ENCODE data around the gene FBN2. TPM values are rescaled to one million over a fixed set of nuclear protein-coding genes. Genes with fewer than 3 reads are reported as not detected.

The FBN2 gene
- total and polyA plus RNA-seq, 7 donors, result 0.23 to 2.0 (median 0.51) TPM; not detected in 1

DNA sequence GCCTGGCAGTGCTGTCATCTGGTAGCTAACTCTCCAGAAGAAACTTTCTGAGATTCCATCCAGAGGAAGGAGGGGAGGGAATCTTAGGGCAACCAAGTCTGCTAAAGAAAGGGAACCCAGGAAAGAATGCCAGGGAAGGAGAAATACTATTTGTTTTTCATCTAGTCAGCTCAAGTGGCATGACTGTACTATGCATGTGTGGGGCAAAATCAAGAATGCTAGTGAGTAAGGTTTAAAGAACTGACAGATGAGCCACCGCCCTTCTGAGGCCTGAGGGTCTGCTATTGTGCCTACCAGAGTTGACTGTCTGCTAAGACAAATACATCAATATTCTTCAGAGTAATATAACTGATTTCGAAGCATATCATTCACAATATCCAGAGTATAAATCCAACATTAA lies 250.3 kb downstream of the FBN2 start:
- Histone ChIP-seq H3K9me3 (no peaks in the 10 kb centered on the region), H3K4me1 (no peaks in the 10 kb centered on the region), H3K27ac (no peak overlapping the region), H3K36me3 (no peaks in the 10 kb centered on the region), H3K4me3 (no peak overlapping the region), H3K27me3 (no peaks in the 10 kb centered on the region)
- 67 to 78% methylated on average over 2 of the region's 2 CpGs for WGBS, 2 donors
- DNase-seq, result no peak
- intact Hi-C loops (cut with DNase I), result no loop called here
- no peak for TF ChIP-seq POLR2A (IDR thresholded peaks at IDR 0.05)
- TF ChIP-seq POLR2AphosphoS5 (IDR thresholded peaks at IDR 0.05), result no peak

DNA sequence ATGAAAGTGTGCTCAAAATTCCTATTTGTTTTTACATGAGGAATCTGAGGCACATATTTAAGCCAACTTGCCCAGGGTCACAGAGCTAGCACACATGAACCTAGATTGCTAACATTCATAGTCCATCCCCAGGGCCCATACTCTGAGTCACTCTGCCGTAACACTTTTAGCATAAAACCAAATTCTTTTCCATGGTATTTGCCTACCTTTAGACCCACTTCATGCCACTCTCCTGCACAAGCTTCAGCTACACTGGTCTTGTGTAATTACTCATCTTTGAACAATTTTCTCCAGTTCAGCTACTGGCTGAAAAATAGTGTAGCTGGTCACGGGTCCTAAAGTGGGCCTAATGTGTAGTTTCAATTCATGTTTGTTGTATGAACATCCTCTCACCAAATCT lies 253.8 kb downstream of the FBN2 start:
- Histone ChIP-seq H3K4me1 (no peaks in the 10 kb centered on the region), H3K27ac (no peak overlapping the region), H3K4me3 (no peak overlapping the region), H3K27me3 (no peaks in the 10 kb centered on the region), H3K36me3 (no peaks in the 10 kb centered on the region), H3K9me3 (no peaks in the 10 kb centered on the region)
- no peak for DNase-seq
- TF ChIP-seq POLR2A (IDR thresholded peaks at IDR 0.05) (no peak), POLR2AphosphoS5 (IDR thresholded peaks at IDR 0.05) (no peak), EP300 (IDR thresholded peaks at IDR 0.05) (no peak)
- TF ChIP-seq, protein P1, sequence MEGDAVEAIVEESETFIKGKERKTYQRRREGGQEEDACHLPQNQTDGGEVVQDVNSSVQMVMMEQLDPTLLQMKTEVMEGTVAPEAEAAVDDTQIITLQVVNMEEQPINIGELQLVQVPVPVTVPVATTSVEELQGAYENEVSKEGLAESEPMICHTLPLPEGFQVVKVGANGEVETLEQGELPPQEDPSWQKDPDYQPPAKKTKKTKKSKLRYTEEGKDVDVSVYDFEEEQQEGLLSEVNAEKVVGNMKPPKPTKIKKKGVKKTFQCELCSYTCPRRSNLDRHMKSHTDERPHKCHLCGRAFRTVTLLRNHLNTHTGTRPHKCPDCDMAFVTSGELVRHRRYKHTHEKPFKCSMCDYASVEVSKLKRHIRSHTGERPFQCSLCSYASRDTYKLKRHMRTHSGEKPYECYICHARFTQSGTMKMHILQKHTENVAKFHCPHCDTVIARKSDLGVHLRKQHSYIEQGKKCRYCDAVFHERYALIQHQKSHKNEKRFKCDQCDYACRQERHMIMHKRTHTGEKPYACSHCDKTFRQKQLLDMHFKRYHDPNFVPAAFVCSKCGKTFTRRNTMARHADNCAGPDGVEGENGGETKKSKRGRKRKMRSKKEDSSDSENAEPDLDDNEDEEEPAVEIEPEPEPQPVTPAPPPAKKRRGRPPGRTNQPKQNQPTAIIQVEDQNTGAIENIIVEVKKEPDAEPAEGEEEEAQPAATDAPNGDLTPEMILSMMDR (IDR thresholded peaks at IDR 0.05), result no peak
- WGBS, 2 donors, result 90 to 92% methylated on average over 2 of the region's 2 CpGs
- intact Hi-C loops (cut with DNase I), result no loop called here

- TF ChIP-seq, protein P1 (IDR thresholded peaks at IDR 0.05), result no peak
- TF ChIP-seq EP300 (IDR thresholded peaks at IDR 0.05), result no peak
- no peak for TF ChIP-seq POLR2A (IDR thresholded peaks at IDR 0.05)
- no peak for TF ChIP-seq POLR2AphosphoS5 (IDR thresholded peaks at IDR 0.05)
- Histone ChIP-seq H3K27ac (no peak overlapping the region), H3K27me3 (no peaks in the 10 kb centered on the region), H3K4me3 (no peak overlapping the region), H3K9me3 (no peaks in the 10 kb centered on the region), H3K36me3 (no peaks in the 10 kb centered on the region), H3K4me1 (no peaks in the 10 kb centered on the region)
- intact Hi-C loops (cut with DNase I), result no loop called here
- no peak for DNase-seq
- 14 to 72% methylated on average over 2 of the region's 2 CpGs for WGBS, 2 donors
Measured at GRCh38 chr5:128279345-128279744, 258.7 kb downstream of the FBN2 start.

DNA sequence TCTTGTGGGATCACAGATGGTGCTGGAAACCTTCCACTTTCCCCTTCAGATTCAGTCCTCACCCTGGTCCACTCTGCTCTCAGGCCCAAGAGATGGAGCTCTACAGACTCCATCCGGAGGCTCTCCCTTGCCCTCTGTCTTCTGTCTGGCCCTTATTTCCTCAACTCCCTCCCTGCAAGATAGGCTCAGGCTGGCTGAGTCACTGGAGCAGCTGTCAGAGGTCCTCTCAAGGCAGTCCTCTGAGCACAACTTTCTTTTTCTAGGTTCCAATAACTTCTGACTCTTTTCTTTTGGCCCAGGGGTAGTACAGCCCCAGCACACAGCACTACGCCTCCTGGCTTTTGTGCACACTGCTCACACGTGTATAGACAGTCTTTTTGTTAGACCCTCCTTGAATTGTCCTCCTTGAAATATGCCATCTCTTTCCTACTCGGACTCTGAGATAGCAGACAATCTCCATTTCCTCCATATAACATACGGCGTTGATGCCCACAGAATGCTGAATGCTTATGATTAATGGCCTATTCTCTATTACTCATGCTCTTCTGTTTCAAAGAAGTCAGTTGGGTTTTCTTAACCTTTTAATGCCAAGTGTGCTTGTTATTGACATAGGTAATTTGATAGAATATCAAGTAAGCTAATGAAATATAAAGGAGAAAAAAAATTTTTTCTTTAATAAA lies 261.4 kb downstream of the FBN2 start:
- TF ChIP-seq EP300 (IDR thresholded peaks at IDR 0.05) (no peak), POLR2A (IDR thresholded peaks at IDR 0.05) (no peak), POLR2AphosphoS5 (IDR thresholded peaks at IDR 0.05) (no peak)
- TF ChIP-seq, protein P1 (IDR thresholded peaks at IDR 0.05), result no peak
- Histone ChIP-seq H3K4me3 (no peak overlapping the region), H3K4me1 (no peaks in the 10 kb centered on the region), H3K36me3 (no peaks in the 10 kb centered on the region), H3K27ac (no peak overlapping the region), H3K27me3 (no peaks in the 10 kb centered on the region), H3K9me3 (no peaks in the 10 kb centered on the region)
- WGBS, 2 donors, result 71 to 80% methylated on average over 6 of the region's 6 CpGs
- no peak for DNase-seq
- intact Hi-C loops (cut with DNase I), result no loop called here

DNA sequence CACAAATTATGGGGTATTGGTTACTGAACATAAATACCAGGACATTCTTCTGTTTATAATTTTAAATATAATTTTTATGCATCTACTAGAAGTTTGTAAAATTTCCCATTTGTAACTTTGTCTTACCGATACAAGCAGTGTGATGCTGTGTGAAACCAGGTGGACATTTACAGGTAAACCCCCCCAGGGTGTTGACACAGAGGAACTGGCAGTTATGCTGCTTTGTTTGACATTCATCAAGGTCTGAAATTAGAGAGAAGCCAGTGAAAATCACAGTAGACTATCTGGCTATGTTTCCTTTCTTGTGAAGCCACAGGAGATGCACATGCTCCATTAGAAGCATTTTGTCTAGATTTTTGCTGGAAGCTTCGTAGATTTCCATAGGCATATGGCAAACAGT lies 263.6 kb downstream of the FBN2 start:
- DNase-seq, result no peak
- Histone ChIP-seq H3K4me3 (no peak overlapping the region), H3K27ac (no peak overlapping the region), H3K4me1 (no peaks in the 10 kb centered on the region), H3K27me3 (no peaks in the 10 kb centered on the region), H3K9me3 (no peaks in the 10 kb centered on the region), H3K36me3 (no peaks in the 10 kb centered on the region)
- WGBS, 2 donors, result 78 to 93% methylated on average over 2 of the region's 2 CpGs
- no peak for TF ChIP-seq POLR2A (IDR thresholded peaks at IDR 0.05)
- TF ChIP-seq, protein P1 (IDR thresholded peaks at IDR 0.05), result no peak
- no peak for TF ChIP-seq EP300 (IDR thresholded peaks at IDR 0.05)
- TF ChIP-seq POLR2AphosphoS5 (IDR thresholded peaks at IDR 0.05), result no peak
- intact Hi-C loops (cut with DNase I), result no loop called here
